Activated CD4-positive, alpha-beta T cell treated with anti-CD3 and anti-CD28 coated beads, Interleukin-2, amount 10 ng/mL, durations not matched to agents 24 days and 14 days (primary cell): Measurements from ENCODE around the gene NTSR1. TPM values are rescaled to one million over a fixed set of nuclear protein-coding genes. Genes with fewer than 3 reads are reported as not detected.
A peak's percentile ranks its signal among the peaks of the same experiment; 100 is the strongest.

Experiments
- DNase-seq: peaks from one replicate; pipeline ENCODE4 v3.0.0; 2022
- H3K27ac Mint-ChIP-seq: one replicate; pipeline ENCODE4 v1.8.0; 2022; ENCODE audit warnings: mild to moderate bottlenecking, mixed read lengths
- H3K27me3 Mint-ChIP-seq: one replicate; pipeline ENCODE4 v1.8.0; 2022; ENCODE audit warnings: mixed read lengths
- H3K36me3 Mint-ChIP-seq: one replicate; pipeline ENCODE4 v1.8.0; 2022; ENCODE audit warnings: low read depth, mild to moderate bottlenecking, mixed read lengths
- H3K4me1 Mint-ChIP-seq: one replicate; pipeline ENCODE4 v1.8.0; 2021; ENCODE audit warnings: mixed read lengths
- H3K4me3 Mint-ChIP-seq: one replicate; pipeline ENCODE4 v1.8.0; 2022; ENCODE audit warnings: mild to moderate bottlenecking, moderate library complexity, mixed read lengths
- H3K9me3 Mint-ChIP-seq: one replicate; pipeline ENCODE4 v1.8.0; 2021; ENCODE audit warnings: mixed read lengths
- intact Hi-C: fragments of 100-400 bp; cut with micrococcal nuclease; formaldehyde crosslinking; loops from one replicate; pipeline ENCODE4 v1.15.1; 2023
- total RNA-seq: library from RNA; stranded (reverse); gene quantifications from 2 replicates; pipeline ENCODE4 v1.2.3, GENCODE V29; 2022

NTSR1 gene
- total RNA-seq, 1 donor from 2014 or later: not detected

DNA sequence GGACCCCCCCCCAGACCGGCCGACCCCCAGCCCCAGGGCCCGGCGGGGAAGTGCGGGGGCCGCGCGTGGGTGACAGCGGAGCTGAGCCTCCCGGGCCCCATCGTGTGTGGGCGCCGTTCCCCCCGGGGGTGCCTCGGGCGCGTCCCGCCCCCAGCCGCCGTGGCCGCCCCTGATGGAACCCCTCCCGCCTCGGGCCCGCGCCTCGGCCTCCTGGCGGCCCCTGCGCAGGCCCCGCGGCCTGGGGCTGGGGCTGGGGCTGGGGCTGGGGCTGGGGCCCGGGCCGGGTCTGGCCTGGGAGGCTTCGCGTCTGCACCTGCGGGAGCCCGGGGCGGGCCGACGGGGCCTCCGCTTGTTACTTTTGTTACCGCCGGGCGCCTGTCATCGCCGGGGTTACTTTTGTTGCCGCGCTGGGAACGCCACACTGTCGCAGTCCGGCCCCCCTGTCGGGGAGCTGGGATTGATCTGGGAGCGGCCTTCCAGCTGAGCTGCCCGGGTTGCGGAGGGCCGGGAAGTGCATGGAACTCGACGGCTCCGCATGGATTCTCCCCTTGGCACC lies 96.6 kb downstream of the NTSR1 start:
- Mint-ChIP-seq H3K27me3 (no peaks in the 10 kb centered on the region), H3K9me3 (no peaks in the 10 kb centered on the region), H3K4me1 (peaks cover 18% of the 10 kb centered on the region), H3K4me3 (peak overlapping the region; percentile 85), H3K36me3 (peaks cover 34% of the 10 kb centered on the region), H3K27ac (no peak overlapping the region)
- intact Hi-C loops: loop anchor here (5.0 kb wide), 2 partner anchors 57 to 303 kb away; partner anchors contain the start of gene TCFL5
- peak; percentile 76 for DNase-seq

GRCh38 chr20:62805711-62806382 lies 97.2 kb downstream of the NTSR1 start:
- Mint-ChIP-seq H3K36me3 (peaks cover 35% of the 10 kb centered on the region), H3K27me3 (no peaks in the 10 kb centered on the region), H3K4me1 (peaks cover 18% of the 10 kb centered on the region), H3K4me3 (peak overlapping the region; percentile 85), H3K9me3 (no peaks in the 10 kb centered on the region), H3K27ac (peak overlapping the region; percentile 78)
- no peak for DNase-seq
- intact Hi-C loops: loop anchor here (5.0 kb wide), 2 partner anchors 56 to 304 kb away; partner anchors contain the start of gene TCFL5

DNA sequence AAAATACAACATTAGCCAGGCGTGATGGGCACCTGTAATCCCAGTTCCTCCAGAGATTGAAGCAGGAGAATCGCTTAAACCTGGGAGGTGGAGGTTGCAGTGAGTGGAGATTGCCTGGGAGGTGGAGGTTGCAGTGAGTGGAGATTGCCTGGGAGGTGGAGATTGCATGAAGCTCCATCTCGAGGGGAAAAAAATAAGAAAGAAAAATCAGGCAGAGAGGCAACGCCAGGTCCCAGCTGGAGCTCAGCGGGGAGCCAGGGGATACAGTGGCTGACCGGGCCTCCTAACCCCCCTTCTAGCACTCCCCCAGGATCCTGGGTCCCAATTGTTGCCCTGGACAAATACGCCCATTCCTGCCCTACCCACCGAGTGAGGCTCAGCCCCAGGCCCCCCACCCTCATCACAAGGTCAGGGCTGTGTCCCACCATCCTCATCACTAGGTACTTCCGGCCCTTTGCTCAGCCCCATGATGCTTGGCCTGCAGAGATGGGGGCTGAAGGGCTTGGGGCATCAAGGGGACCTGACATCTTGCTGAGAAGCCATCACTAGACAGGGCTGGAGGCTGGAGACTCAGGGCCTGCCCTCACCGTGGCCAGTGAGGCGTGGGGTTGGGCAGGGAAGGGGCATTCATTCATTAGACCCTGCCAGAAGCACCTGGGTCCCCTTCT lies 97.9 kb downstream of the NTSR1 start:
- peaks cover 18% of the 10 kb centered on the region for H3K4me1 Mint-ChIP-seq
- no peak for DNase-seq
- H3K36me3 Mint-ChIP-seq: peaks cover 33% of the 10 kb centered on the region
- H3K27ac Mint-ChIP-seq: peak overlapping the region; percentile 58
- no peaks in the 10 kb centered on the region for H3K9me3 Mint-ChIP-seq
- H3K27me3 Mint-ChIP-seq: no peaks in the 10 kb centered on the region
- H3K4me3 Mint-ChIP-seq: peak overlapping the region; percentile 85
- intact Hi-C loops: loop anchor here (5.0 kb wide), 2 partner anchors 56 to 304 kb away; partner anchors contain the start of gene TCFL5

DNA sequence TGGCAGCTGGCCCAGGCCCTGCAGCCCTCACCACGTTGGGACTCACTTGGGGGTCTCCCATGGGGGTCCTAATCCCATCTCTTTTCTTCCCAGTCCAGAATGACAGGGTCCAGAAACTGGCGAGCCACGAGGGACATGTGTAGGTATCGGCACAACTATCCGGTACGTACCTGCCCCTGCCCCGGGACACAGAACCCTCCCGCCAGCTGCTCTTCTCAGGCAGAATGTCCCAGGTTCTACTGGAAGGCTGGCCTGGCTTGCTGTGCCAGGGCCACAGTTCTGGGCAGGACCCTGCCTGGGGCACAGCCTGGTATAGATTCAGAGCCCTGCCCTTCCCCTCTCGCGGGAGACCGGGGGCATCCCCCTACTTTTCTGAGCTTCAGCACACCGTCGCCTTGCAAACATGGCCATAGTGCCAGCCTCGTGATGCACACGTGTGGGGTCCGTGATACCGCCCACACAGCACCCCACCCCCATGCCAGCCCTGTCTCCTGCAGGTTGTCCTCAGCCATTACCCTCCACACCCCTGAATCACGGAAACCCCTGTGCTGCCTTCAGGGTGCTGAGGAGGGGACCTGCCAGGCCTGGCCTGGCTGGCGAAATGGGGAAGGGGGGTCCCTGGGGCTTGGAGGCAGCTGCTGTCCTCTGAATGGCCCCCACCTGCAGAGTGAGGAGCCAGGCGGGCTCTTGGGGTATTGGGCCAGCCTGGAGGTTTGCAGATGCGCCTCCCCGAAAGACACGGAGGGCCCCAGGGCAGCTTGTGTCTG lies 99.0 kb downstream of the NTSR1 start:
- no peaks in the 10 kb centered on the region for H3K27me3 Mint-ChIP-seq
- DNase-seq: no peak
- no peak overlapping the region for H3K27ac Mint-ChIP-seq
- intact Hi-C loops: loop anchor here (5.0 kb wide), 2 partner anchors 55 to 305 kb away; partner anchors contain the start of gene TCFL5
- peaks cover 39% of the 10 kb centered on the region for H3K36me3 Mint-ChIP-seq
- no peaks in the 10 kb centered on the region for H3K9me3 Mint-ChIP-seq
- H3K4me1 Mint-ChIP-seq: peaks cover 20% of the 10 kb centered on the region
- peak overlapping the region; percentile 51 for H3K4me3 Mint-ChIP-seq

DNA sequence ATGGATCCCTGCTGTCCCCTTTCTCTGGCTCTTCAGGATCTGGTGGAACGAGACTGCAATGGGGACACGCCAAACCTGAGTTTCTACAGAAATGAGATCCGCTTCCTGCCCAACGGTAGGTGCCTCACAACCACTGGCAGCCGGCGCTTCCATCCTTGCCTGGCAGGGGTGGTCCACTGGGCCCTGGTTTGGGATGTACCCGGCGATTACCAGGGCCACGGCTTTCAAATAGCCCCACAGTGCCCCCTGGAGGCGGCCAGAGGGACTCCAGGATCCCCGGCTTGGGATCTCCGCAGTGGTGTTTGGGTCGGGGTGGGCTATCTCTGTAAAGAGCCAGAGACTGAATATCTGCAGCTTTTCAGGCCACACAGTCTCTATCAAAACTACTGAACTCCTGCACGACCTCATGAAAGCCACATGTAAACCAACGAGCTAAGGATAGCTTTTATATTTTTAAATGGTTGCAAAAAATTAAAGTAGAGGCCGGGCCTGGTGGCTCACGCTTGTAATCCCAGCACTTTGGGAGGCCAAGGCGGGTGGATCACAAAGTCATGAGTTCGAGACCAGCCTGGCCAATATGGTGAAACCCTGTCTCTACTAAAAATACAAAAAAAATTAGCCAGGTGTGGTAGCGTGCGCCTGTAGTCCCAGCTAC lies 99.7 kb downstream of the NTSR1 start:
- peak; percentile 93 for DNase-seq
- Mint-ChIP-seq H3K9me3 (no peaks in the 10 kb centered on the region), H3K4me3 (peak overlapping the region; percentile 45), H3K27me3 (no peaks in the 10 kb centered on the region), H3K36me3 (peaks cover 42% of the 10 kb centered on the region), H3K27ac (peak overlapping the region; percentile 72), H3K4me1 (peaks cover 20% of the 10 kb centered on the region)
- intact Hi-C loops: loop anchor here (5.0 kb wide), 2 partner anchors 54 to 306 kb away; partner anchors contain the start of gene TCFL5

DNA sequence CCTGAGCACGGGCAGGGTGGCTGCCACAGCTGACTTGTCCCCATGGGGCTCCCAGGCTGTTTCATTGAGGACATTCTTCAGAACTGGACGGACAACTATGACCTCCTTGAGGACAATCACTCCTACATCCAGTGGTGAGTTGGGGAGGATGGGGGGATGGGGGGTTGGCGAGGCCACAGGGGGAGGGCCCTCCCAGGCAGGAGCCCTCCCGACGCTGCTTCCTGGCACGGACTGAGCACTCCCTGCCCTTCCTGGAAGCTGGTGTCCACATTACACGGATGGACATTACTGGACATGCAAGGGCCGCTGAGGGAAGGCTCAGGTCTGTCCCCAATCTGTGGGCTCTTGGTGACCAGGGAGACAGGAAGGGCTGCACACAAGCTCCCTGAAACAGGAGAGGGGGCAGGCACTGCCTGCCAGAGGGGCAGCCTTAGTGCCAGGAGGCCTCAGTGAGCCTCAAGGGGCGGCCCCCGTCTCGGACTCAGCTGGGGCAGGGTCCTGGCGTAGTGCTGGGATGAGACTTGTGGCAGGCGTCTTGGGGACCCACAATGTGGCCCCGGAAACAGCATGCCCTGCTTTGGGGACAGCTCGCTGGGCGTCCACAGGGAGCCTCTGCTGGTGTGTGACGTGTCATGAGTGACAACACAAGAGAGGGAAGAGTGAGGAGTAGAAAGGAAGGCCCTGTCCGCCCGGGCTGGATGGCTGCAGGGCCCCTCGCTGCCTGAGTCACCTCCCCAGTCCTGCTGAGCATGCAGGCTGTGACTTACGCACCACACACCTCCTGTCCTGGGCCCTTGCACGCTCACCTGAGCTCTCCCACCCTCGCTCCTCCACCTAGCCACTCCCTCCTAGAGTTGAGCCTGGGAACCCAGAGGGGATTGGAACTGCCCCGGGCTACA lies 101.1 kb downstream of the NTSR1 start:
- no peak overlapping the region for H3K4me3 Mint-ChIP-seq
- H3K4me1 Mint-ChIP-seq: peaks cover 17% of the 10 kb centered on the region
- no peak for DNase-seq
- peaks cover 40% of the 10 kb centered on the region for H3K36me3 Mint-ChIP-seq
- intact Hi-C loops: loop anchor here (5.0 kb wide), 2 partner anchors 53 to 307 kb away; partner anchors contain the start of gene TCFL5
- peaks cover 4% of the 10 kb centered on the region for H3K27me3 Mint-ChIP-seq
- H3K27ac Mint-ChIP-seq: no peak overlapping the region
- H3K9me3 Mint-ChIP-seq: no peaks in the 10 kb centered on the region

GRCh38 chr20:62811320-62811719 lies 102.7 kb downstream of the NTSR1 start:
- DNase-seq: no peak
- no peaks in the 10 kb centered on the region for H3K9me3 Mint-ChIP-seq
- peaks cover 18% of the 10 kb centered on the region for H3K27me3 Mint-ChIP-seq
- peaks cover 37% of the 10 kb centered on the region for H3K36me3 Mint-ChIP-seq
- intact Hi-C loops: no loop called here
- H3K4me1 Mint-ChIP-seq: peaks cover 11% of the 10 kb centered on the region
- H3K27ac Mint-ChIP-seq: no peak overlapping the region
- H3K4me3 Mint-ChIP-seq: no peak overlapping the region

- H3K36me3 Mint-ChIP-seq: peaks cover 34% of the 10 kb centered on the region
- peaks cover 7% of the 10 kb centered on the region for H3K4me1 Mint-ChIP-seq
- no peak overlapping the region for H3K27ac Mint-ChIP-seq
- no peak for DNase-seq
- H3K4me3 Mint-ChIP-seq: no peak overlapping the region
- intact Hi-C loops: no loop called here
- no peaks in the 10 kb centered on the region for H3K9me3 Mint-ChIP-seq
- H3K27me3 Mint-ChIP-seq: peaks cover 20% of the 10 kb centered on the region
Measured at GRCh38 chr20:62811720-62812119, 103.1 kb downstream of the NTSR1 start.

Other genes with a start within 250 kb of the NTSR1 start
- not detected in 2 replicates for gene GATA5, start 232.8 kb upstream of the NTSR1 start, total RNA-seq
- 57.8 and 67.3 TPM in 2 replicates for gene SLCO4A1, start 66.3 kb upstream of the NTSR1 start, total RNA-seq
- 19.4 and 19.6 TPM in 2 replicates for gene MRGBP, start 87.6 kb downstream of the NTSR1 start, total RNA-seq
- 49.1 and 54.6 TPM in 2 replicates for gene OGFR, start 96.0 kb downstream of the NTSR1 start, total RNA-seq
- gene COL9A3, start 108.2 kb downstream of the NTSR1 start, total RNA-seq: 0.47 TPM in 1 of 2 replicates, not detected in the other
- 5.8 and 6.2 TPM in 2 replicates for gene TCFL5, start 153.0 kb downstream of the NTSR1 start, total RNA-seq
- 58.5 and 61.2 TPM in 2 replicates for gene DIDO1, start 217.7 kb downstream of the NTSR1 start, total RNA-seq
- gene GID8, start 229.3 kb downstream of the NTSR1 start, total RNA-seq: 50.0 and 58.0 TPM in 2 replicates
- 13.0 and 14.0 TPM in 2 replicates for gene SLC17A9, start 243.9 kb downstream of the NTSR1 start, total RNA-seq